Fibroblast of villous mesenchyme (primary cell): Measurements from ENCODE around the gene SETD9. TPM values are rescaled to one million over a fixed set of nuclear protein-coding genes. Genes with fewer than 3 reads are reported as not detected.
A peak's percentile ranks its signal among the peaks of the same experiment; 100 is the strongest.

Experiments used
- DNase-seq: peaks from one replicate; pipeline ENCODE4 v3.0.0-alpha.2; 2010; ENCODE audit warnings: low read depth
- H3K4me3 ChIP-seq: 2 replicates; pipeline ENCODE4 v1.5.1; 2011; ENCODE audit warnings: low read depth, mild to moderate bottlenecking, low read length
- total RNA-seq: library from RNA; depleted of rRNA; stranded (reverse); fragments of >200 nt; gene quantifications from 2 replicates; pipeline ENCODE4 v1.2.3, GENCODE V29; 2012
- TF ChIP-seq, protein P1 (sequence below): IDR thresholded peaks from 2 replicates; pipeline ENCODE4 v1.5.1; 2012; ENCODE audit warnings: low read depth, mild to moderate bottlenecking, low read length; ENCODE audit not compliant: insufficient read depth

Gene SETD9
- total RNA-seq, 1 donor: 7.3 TPM

DNA sequence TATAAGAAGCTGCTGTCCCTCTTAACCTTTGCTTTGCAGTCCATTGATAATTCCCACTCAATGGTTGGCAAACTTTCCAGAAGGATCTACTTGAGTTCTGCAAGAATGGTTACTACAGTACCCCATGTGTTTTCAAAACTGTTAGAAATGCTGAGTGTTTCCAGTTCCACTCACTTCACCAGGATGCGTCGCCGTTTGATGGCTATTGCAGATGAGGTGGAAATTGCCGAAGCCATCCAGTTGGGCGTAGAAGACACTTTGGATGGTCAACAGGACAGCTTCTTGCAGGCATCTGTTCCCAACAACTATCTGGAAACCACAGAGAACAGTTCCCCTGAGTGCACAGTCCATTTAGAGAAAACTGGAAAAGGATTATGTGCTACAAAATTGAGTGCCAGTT lies 27.8 kb upstream of the SETD9 start:
- H3K4me3 ChIP-seq: no peak overlapping the region
- no peak for DNase-seq
- TF ChIP-seq, protein P1, sequence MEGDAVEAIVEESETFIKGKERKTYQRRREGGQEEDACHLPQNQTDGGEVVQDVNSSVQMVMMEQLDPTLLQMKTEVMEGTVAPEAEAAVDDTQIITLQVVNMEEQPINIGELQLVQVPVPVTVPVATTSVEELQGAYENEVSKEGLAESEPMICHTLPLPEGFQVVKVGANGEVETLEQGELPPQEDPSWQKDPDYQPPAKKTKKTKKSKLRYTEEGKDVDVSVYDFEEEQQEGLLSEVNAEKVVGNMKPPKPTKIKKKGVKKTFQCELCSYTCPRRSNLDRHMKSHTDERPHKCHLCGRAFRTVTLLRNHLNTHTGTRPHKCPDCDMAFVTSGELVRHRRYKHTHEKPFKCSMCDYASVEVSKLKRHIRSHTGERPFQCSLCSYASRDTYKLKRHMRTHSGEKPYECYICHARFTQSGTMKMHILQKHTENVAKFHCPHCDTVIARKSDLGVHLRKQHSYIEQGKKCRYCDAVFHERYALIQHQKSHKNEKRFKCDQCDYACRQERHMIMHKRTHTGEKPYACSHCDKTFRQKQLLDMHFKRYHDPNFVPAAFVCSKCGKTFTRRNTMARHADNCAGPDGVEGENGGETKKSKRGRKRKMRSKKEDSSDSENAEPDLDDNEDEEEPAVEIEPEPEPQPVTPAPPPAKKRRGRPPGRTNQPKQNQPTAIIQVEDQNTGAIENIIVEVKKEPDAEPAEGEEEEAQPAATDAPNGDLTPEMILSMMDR: no peak

DNA sequence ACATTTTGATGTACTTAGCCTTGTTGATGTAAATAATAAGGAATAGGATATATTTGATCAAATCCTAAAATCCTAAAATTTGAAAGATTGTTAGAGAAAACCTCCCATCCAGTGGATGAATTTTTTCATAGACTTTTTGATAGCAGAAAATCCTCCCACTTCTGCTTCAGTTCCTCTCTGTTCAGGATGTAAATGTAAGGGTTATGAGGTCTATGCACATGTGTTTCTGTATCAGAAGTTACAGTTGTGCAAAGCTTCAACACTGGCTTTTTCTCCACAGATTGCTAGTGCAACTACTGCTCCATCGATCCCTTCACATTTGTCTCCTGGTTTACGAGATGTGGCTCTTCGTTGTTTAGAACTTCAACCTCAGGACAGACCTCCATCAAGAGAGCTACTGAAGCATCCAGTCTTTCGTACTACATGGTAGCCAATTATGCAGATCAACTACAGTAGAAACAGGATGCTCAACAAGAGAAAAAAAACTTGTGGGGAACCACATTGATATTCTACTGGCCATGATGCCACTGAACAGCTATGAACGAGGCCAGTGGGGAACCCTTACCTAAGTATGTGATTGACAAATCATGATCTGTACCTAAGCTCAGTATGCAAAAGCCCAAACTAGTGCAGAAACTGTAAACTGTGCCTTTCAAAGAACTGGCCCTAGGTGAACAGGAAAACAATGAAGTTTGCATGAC lies 16.0 kb upstream of the SETD9 start:
- no peak overlapping the region for H3K4me3 ChIP-seq
- TF ChIP-seq, protein P1: no peak
- no peak for DNase-seq

DNA sequence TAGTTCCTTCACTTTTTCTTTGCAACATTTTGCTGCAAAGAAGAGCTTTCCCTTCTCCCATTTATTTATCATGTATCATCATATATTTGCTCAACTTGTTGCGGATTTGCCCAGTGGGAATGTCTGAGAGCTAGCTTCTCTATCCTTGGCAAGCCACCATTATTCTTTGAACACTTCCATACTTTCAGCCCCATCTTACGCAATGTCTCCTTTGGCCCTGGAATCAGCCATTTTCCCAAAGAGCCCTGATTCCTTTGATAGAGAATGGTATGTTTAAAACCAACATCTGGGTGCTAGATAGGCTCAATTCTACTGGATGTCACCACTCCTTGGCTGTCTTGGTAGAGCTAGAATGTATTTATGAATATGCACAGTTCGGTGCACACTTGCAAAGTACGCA lies 12.6 kb upstream of the SETD9 start:
- TF ChIP-seq, protein P1: no peak
- no peak for DNase-seq
- H3K4me3 ChIP-seq: no peak overlapping the region

DNA sequence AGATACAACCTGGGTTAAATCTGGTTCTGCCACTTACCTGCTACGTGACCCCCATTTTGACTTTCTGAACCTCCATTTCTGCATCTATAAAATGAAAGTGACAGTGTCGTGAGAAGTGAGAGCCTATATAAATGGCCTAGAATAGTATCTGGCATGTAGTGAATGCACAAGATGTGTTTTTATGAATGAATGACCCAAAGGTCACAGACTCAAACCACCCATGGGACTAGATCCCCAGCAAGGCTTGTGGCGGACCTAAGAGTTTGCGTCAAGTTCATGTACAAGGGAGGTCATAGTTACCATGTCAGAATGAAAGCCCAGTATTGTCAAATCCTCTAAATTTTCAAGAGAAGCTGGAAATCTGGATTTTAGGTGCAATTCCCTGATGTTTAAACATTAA lies 11.2 kb upstream of the SETD9 start:
- TF ChIP-seq, protein P1: no peak
- DNase-seq: no peak
- no peak overlapping the region for H3K4me3 ChIP-seq

DNA sequence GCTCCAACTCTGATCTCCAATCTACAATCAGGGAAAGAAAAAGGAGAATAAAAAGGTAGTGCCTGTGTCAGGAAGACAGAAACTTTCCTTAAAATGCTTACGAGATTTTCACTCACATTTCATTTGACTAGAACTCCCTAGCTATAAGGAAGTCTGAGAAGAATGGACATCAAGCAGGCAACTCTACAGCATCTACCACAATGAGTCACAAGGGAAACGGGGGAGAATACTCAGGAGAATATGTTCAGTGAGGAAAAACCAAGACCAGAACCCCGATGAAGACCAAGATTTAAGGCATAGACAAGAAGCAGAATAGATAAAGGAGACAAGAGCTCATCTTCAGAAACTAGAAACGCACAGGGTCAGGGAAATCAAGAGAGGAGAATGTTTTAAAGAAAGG lies 9.0 kb upstream of the SETD9 start:
- TF ChIP-seq, protein P1: no peak
- H3K4me3 ChIP-seq: no peak overlapping the region
- DNase-seq: peak; percentile 8

DNA sequence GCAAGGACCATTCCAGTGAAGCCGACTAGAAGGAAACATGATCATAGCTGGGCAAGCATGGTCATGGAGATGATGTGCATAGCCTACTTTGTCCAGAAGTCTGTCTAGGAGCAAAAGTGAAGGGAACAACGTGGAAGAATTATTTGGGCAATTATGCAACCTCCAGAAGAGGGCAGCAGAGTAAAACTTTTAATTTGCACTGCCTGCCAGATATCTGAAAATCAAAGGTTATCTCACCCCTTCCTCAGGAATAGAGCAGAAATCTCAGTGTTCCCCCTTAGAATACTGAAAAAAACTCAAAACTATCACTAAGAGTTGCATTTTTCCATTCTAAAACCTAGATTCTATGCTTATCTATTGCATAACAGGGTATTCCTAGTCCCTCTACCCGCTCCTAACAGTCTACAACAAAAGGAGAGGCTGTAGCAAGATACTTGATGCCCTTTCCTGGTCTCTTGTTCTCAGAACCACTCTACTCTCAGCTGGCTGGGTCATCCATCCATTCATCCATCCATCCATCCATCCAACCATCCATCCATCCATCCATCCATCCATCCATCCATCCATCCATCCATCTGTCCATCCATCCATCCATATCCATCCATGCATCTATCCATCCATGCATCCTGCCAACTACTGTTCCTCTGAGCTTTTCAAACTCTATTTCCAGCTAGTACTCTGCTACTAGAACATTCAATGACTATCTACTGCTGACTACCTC lies 8.4 kb upstream of the SETD9 start:
- DNase-seq: peak; percentile 53
- TF ChIP-seq, protein P1: peak; percentile 60
- H3K4me3 ChIP-seq: no peak overlapping the region
